Nephron progenitor cell (in vitro differentiated cells): Measurements from ENCODE around the gene STYXL1.

Experiments used
- DNase-seq: peaks from one replicate; pipeline ENCODE4 v3.0.0; 2021
- H3K27ac Mint-ChIP-seq: 2 replicates; pipeline ENCODE4 v1.8.0; 2021; ENCODE audit warnings: mild to moderate bottlenecking, moderate library complexity, mixed read lengths
- H3K27me3 Mint-ChIP-seq: 2 replicates; pipeline ENCODE4 v1.8.0; 2021; ENCODE audit warnings: mild to moderate bottlenecking, low read depth, mixed read lengths; ENCODE audit not compliant: poor library complexity
- H3K36me3 Mint-ChIP-seq: 2 replicates; pipeline ENCODE4 v1.8.0; 2021; ENCODE audit warnings: low read depth, mixed read lengths
- H3K4me1 Mint-ChIP-seq: 2 replicates; pipeline ENCODE4 v1.8.0; 2021; ENCODE audit warnings: mixed read lengths
- H3K4me3 Mint-ChIP-seq: 2 replicates; pipeline ENCODE4 v1.8.0; 2021; ENCODE audit warnings: mild to moderate bottlenecking, moderate library complexity, mixed read lengths
- H3K9me3 Mint-ChIP-seq: 2 replicates; pipeline ENCODE4 v1.8.0; 2021; ENCODE audit warnings: mild to moderate bottlenecking, moderate library complexity, mixed read lengths
- CTCF ChIP-seq: fragments of 200-600 bp; sonication (generic); IDR thresholded peaks from 2 replicates; pipeline ENCODE4 v1.5.0; 2021; ENCODE audit warnings: antibody characterized with exemption

STYXL1 gene

GRCh38 chr7:75994388-75995051, 53.3 kb downstream of the STYXL1 start, which contains the start of gene TMEM120A:
TMEM120A (minus strand) TSS chr7:75994595; CDS start chr7:75994570, 25 bp downstream.
- DNase-seq: peak; percentile 99
- H3K9me3 Mint-ChIP-seq: no peaks in the 10 kb centered on the region
- H3K27ac Mint-ChIP-seq: peak within 1 kb of the TSS; percentile 85
- no peaks in the 10 kb centered on the region for H3K27me3 Mint-ChIP-seq
- TF ChIP-seq CTCF: no peak
- H3K4me3 Mint-ChIP-seq: peak within 1 kb of the TSS; percentile 81
- H3K4me1 Mint-ChIP-seq: peaks cover 29% of the 10 kb centered on the region
- H3K36me3 Mint-ChIP-seq: peaks cover 41% of the 10 kb centered on the region

- TF ChIP-seq CTCF: no peak
- H3K27ac Mint-ChIP-seq: peak overlapping the region; percentile 85
- peak overlapping the region; percentile 80 for H3K4me3 Mint-ChIP-seq
- peak; percentile 63 for DNase-seq
- peaks cover 33% of the 10 kb centered on the region for H3K4me1 Mint-ChIP-seq
- H3K9me3 Mint-ChIP-seq: no peaks in the 10 kb centered on the region
- H3K36me3 Mint-ChIP-seq: peaks cover 34% of the 10 kb centered on the region
- H3K27me3 Mint-ChIP-seq: peaks cover 3% of the 10 kb centered on the region
These were observed 54.0 kb downstream of the STYXL1 start for GRCh38 chr7:75993689-75994387.

GRCh38 chr7:75992083-75992755, 55.6 kb downstream of the STYXL1 start:
- no peak for TF ChIP-seq CTCF
- DNase-seq: no peak
- H3K9me3 Mint-ChIP-seq: no peaks in the 10 kb centered on the region
- peaks cover 39% of the 10 kb centered on the region for H3K4me1 Mint-ChIP-seq
- no peak overlapping the region for H3K4me3 Mint-ChIP-seq
- peaks cover 22% of the 10 kb centered on the region for H3K36me3 Mint-ChIP-seq
- peaks cover 3% of the 10 kb centered on the region for H3K27me3 Mint-ChIP-seq
- no peak overlapping the region for H3K27ac Mint-ChIP-seq

GRCh38 chr7:75991531-75992082, 56.2 kb downstream of the STYXL1 start:
- Mint-ChIP-seq H3K4me1 (peaks cover 39% of the 10 kb centered on the region), H3K36me3 (peaks cover 22% of the 10 kb centered on the region), H3K27ac (no peak overlapping the region), H3K27me3 (peaks cover 3% of the 10 kb centered on the region), H3K4me3 (no peak overlapping the region), H3K9me3 (no peaks in the 10 kb centered on the region)
- DNase-seq: no peak
- TF ChIP-seq CTCF: no peak

GRCh38 chr7:75989500-75990388, 58.1 kb downstream of the STYXL1 start:
- peaks cover 3% of the 10 kb centered on the region for H3K27me3 Mint-ChIP-seq
- TF ChIP-seq CTCF: no peak
- peaks cover 11% of the 10 kb centered on the region for H3K36me3 Mint-ChIP-seq
- H3K27ac Mint-ChIP-seq: no peak overlapping the region
- DNase-seq: no peak
- no peaks in the 10 kb centered on the region for H3K9me3 Mint-ChIP-seq
- H3K4me3 Mint-ChIP-seq: peak overlapping the region; percentile 0
- peaks cover 39% of the 10 kb centered on the region for H3K4me1 Mint-ChIP-seq
